ENCODE results near the gene BDP1. TPM values are rescaled to one million over a fixed set of nuclear protein-coding genes. Genes with fewer than 3 reads are reported as not detected.

Gene BDP1
- total and polyA plus RNA-seq, 2 of the 4 experiments (the other 2 are of a cell fraction), result 5.8 to 14.0 TPM

GRCh38 chr5:71596169-71596568 is 140.7 kb downstream of the BDP1 start:
- H3K18ac ChIP-seq (ENCODE audit: low read depth, low read length), result no peak overlapping the region
- peaks cover 6% of the 10 kb centered on the region for H3K4me1 ChIP-seq (ENCODE audit: control insufficient read depth, insufficient read depth, low read length)
- no peak overlapping the region for H3K27ac ChIP-seq (ENCODE audit: insufficient read depth, low read length)
- H3K9me3 ChIP-seq (ENCODE audit: control insufficient read depth, insufficient read depth, low read length), result no peaks in the 10 kb centered on the region
- TF ChIP-seq, protein P1, sequence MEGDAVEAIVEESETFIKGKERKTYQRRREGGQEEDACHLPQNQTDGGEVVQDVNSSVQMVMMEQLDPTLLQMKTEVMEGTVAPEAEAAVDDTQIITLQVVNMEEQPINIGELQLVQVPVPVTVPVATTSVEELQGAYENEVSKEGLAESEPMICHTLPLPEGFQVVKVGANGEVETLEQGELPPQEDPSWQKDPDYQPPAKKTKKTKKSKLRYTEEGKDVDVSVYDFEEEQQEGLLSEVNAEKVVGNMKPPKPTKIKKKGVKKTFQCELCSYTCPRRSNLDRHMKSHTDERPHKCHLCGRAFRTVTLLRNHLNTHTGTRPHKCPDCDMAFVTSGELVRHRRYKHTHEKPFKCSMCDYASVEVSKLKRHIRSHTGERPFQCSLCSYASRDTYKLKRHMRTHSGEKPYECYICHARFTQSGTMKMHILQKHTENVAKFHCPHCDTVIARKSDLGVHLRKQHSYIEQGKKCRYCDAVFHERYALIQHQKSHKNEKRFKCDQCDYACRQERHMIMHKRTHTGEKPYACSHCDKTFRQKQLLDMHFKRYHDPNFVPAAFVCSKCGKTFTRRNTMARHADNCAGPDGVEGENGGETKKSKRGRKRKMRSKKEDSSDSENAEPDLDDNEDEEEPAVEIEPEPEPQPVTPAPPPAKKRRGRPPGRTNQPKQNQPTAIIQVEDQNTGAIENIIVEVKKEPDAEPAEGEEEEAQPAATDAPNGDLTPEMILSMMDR (conservative IDR thresholded peaks at IDR 0.05; ENCODE audit: low read depth, low read length), result no peak
- no peak for TF ChIP-seq RAD21 (IDR thresholded peaks at IDR 0.05; ENCODE audit: low read length)
- no peak for TF ChIP-seq POLR2A (IDR thresholded peaks at IDR 0.05; ENCODE audit: low read depth, low read length)
- no peak for TF ChIP-seq NFE2L2 (IDR thresholded peaks at IDR 0.05; ENCODE audit: low read depth, low read length)
- TF ChIP-seq, protein P2, sequence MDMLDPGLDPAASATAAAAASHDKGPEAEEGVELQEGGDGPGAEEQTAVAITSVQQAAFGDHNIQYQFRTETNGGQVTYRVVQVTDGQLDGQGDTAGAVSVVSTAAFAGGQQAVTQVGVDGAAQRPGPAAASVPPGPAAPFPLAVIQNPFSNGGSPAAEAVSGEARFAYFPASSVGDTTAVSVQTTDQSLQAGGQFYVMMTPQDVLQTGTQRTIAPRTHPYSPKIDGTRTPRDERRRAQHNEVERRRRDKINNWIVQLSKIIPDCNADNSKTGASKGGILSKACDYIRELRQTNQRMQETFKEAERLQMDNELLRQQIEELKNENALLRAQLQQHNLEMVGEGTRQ (IDR thresholded peaks at IDR 0.05; ENCODE audit: low read depth, low read length), result no peak
- no peak overlapping the region for H3K4ac ChIP-seq (ENCODE audit: low read depth, low read length)
- peak; percentile 8 for DNase-seq
- H4K8ac ChIP-seq (ENCODE audit: low read depth in 2 of 2, low read length in 2 of 2), result no peak overlapping the region
- H3K79me1 ChIP-seq (ENCODE audit: low read depth in 1 of 2, low read length in 2 of 2), result peaks cover 0 to 7% of the 10 kb centered on the region in 2 experiments; a peak in 2 of 4 replicates
- H2AK9ac ChIP-seq (replicated peaks; ENCODE audit: low read depth, low read length, poor library complexity), result no peak overlapping the region
- in situ Hi-C loops (cut with MboI; ENCODE audit: low sequenced_read_pairs), result loop anchor here (25.0 kb wide), 1 partner anchor 716 kb away; the partner anchor contains the start of genes MRPS27 and PTCD2
- H3K36me3 ChIP-seq (ENCODE audit: control insufficient read depth, insufficient read depth, low read length), result peaks cover 9% of the 10 kb centered on the region
- intact Hi-C loops (cut with micrococcal nuclease), result no loop called here
- ChIA-PET CTCF (no interaction called here), POLR2A (ENCODE audit: unreplicated experiment) (no interaction called here)
- H3K56ac ChIP-seq (ENCODE audit: extremely low read depth, insufficient read depth, low read length), result no peak overlapping the region
- no peak overlapping the region for H2BK5ac ChIP-seq (ENCODE audit: low read depth, low read length, poor library complexity, severe bottlenecking)
- H2AK5ac ChIP-seq (ENCODE audit: low read depth, low read length), result no peak overlapping the region
- no peak overlapping the region for H2BK20ac ChIP-seq (ENCODE audit: low read depth, low read length)
- no CpG with 5 or more reads among the region's 4 CpGs for WGBS, 2 experiments (ENCODE audit: extremely low coverage in 2 of 2, insufficient read length in 1 of 2)
- no peak overlapping the region for H3K4me3 ChIP-seq (ENCODE audit: insufficient read depth, low read depth, low read length)
- no peak overlapping the region for H2BK15ac ChIP-seq (ENCODE audit: low read depth, low read length)
- ATAC-seq (ENCODE audit: low read depth), result no peak
- dilution Hi-C loops (cut with HindIII; ENCODE audit: low sequenced_read_pairs, unreplicated experiment), result no loop called here
- H3K9me1 ChIP-seq (ENCODE audit: insufficient read depth, low read length), result peaks cover 19% of the 10 kb centered on the region
- H3K4me2 ChIP-seq (ENCODE audit: low read depth, low read length), result no peak overlapping the region
- peaks cover 7% of the 10 kb centered on the region for H4K20me1 ChIP-seq (ENCODE audit: insufficient read depth, low read length)
- no peak overlapping the region for H2BK120ac ChIP-seq (ENCODE audit: low read depth, low read length)
- no peak overlapping the region for H4K91ac ChIP-seq (ENCODE audit: insufficient read depth, low read depth, low read length)
- H3K9ac ChIP-seq (ENCODE audit: low read depth, low read length), result no peak overlapping the region
- no TSS peak for BruUV-seq (replicated peaks)
- H4K5ac ChIP-seq (ENCODE audit: low read depth, low read length), result no peak overlapping the region
- H2AFZ ChIP-seq (replicated peaks; ENCODE audit: low read length, poor library complexity), result no peak overlapping the region
- H3K23ac ChIP-seq (ENCODE audit: low read depth, low read length), result no peak overlapping the region
- H3K14ac ChIP-seq (replicated peaks; ENCODE audit: low read depth, low read length), result no peak overlapping the region
- no peaks in the 10 kb centered on the region for H3K27me3 ChIP-seq (ENCODE audit: control insufficient read depth, insufficient read depth, low read length)

All from IMR-90 (cell line).